GM12891 (cell line): Measurements from ENCODE around the gene PGLYRP4.
A peak's percentile ranks its signal among the peaks of the same experiment; 100 is the strongest.

Source experiments
- POLR2A ChIP-seq: IDR thresholded peaks from 2 replicates; pipeline ENCODE4 v1.6.1; 2011; ENCODE audit warnings: low read depth, low read length, control low read depth
- POLR2AphosphoS5 ChIP-seq: IDR thresholded peaks from 2 replicates; pipeline ENCODE4 v1.6.1; 2011; ENCODE audit warnings: low read depth, low read length, control low read depth
- POU2F2 ChIP-seq: IDR thresholded peaks from 2 replicates; pipeline ENCODE4 v1.6.1; 2011; ENCODE audit warnings: low read depth, mild to moderate bottlenecking, control low read depth, low read length, moderate library complexity
- SPI1 ChIP-seq: IDR thresholded peaks from 2 replicates; pipeline ENCODE4 v1.6.1; 2011; ENCODE audit warnings: low read depth, low read length, control low read depth

DNA sequence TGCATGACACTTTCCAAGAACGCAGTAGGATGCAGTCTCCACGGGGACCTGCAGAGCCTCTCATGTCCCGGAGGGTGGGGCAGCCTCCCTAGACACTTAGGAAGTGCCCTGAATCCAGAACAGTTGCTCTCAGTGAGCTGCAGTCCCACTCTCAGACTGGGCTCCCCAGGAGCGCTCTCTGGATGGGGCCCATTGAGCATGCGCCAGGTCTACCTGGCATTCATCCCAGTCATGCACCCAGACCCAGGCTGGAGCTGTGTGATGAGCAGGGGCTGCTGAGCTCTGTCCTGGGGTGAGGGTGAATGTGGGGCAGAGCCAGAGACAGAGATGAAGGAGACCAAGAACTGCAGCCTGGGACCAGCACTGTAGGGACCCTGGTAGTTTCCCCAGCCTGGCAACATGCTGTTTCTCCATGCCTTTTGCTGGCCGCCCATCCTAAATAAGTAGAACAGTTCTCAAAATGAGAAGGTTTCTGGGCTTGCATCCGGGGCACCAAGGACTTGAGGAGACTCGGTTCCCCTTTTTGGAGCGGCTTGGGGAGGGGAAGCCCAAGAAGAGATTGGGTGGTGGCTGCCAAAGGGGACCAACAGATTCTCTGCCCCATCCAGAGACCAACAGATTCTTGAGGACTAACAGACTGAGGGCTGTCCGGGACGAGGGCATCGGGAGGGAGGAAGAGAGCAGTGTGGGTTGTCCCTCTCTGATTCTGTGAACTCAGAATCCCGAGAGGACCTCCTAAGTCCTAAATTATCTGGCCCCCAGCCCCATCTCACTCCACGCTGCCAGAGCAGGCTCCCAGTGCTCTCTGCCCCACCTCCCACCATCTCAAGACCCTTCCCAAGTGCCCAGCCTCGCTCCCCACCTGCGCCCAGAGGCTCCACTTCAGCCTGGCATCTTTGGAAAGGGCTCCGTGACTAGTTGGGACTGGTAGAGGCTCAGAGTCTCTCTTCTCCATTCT lies 1.0 kb upstream of the PGLYRP4 start:
- TF ChIP-seq POLR2A (no peak), SPI1 (0 out of 2 replicates have a peak, but pooled peaks have one; percentile 3), POU2F2 (no peak), POLR2AphosphoS5 (no peak)
